Panc1 (cell line): ENCODE data around the gene ARPC1B. TPM values are rescaled to one million over a fixed set of nuclear protein-coding genes. Genes with fewer than 3 reads are reported as not detected.

ENCODE experiments used
- ATAC-seq: fragments of 200-7000 bp; cut with Tn5 transposase; 2 replicates; pipeline ENCODE4 v1.9.1; 2020; ENCODE audit warnings: mild to moderate bottlenecking, moderate library complexity
- Bru-seq: library from RNA; stranded (reverse); fragments of 400-500 nt; gene quantifications from one replicate; lab custom pipeline; 2021; lab: Mats Ljungman, UMichigan
- BruChase-seq, 2 experiments: library from RNA; stranded (reverse); fragments of 400-500 nt; gene quantifications; one replicate each; lab custom pipeline; 2021; lab: Mats Ljungman, UMichigan
- BruUV-seq: library from RNA; stranded (reverse); fragments of 400-500 nt; replicated peaks from 2 replicates; lab custom pipeline; 2021; lab: Mats Ljungman, UMichigan
- CTCF ChIA-PET: fragments of 300-600 bp; sonication (Branson Sonifier 250); formaldehyde crosslinking; loops from one replicate; lab custom pipeline; 2022; ENCODE audit warnings: antibody characterized with exemption; lab: Charles Lee
- POLR2A ChIA-PET: fragments of 300-600 bp; sonication (Branson Sonifier 250); formaldehyde crosslinking; loops from one replicate; lab custom pipeline; 2022; ENCODE audit warnings: antibody characterized with exemption; lab: Charles Lee
- DNase-seq: peaks from one replicate; pipeline ENCODE4 v3.0.0-alpha.2; 2010; ENCODE audit warnings: low read depth, low spot score
- H3K27ac ChIP-seq: 2 replicates; pipeline ENCODE4 v1.5.1; 2011; ENCODE audit warnings: mild to moderate bottlenecking, low read length, inconsistent platforms
- H3K27me3 ChIP-seq: fragments of 200-500 bp; sonication (Bioruptor generic); 2 replicates; pipeline ENCODE4 v1.6.0; 2014; ENCODE audit warnings: low read length, inconsistent platforms; ENCODE audit not compliant: control insufficient read depth, insufficient read depth
- H3K36me3 ChIP-seq: fragments of 200-500 bp; sonication (Bioruptor generic); 2 replicates; pipeline ENCODE4 v1.5.1; 2014; ENCODE audit warnings: inconsistent platforms, mild to moderate bottlenecking, low read length, moderate library complexity; ENCODE audit not compliant: control insufficient read depth, insufficient read depth
- H3K4me1 ChIP-seq: 2 replicates; pipeline ENCODE4 v1.5.1; 2011; ENCODE audit warnings: inconsistent platforms, mild to moderate bottlenecking, low read length, moderate library complexity; ENCODE audit not compliant: control insufficient read depth, insufficient read depth
- H3K4me3 ChIP-seq, 2 experiments: 2 replicates each; pipeline ENCODE4 v1.5.1; 2011 to 2012; ENCODE audit warnings: low read depth in 2 of 2, low read length in 2 of 2, mild to moderate bottlenecking in 2 of 2, inconsistent platforms in 1 of 2, moderate library complexity in 1 of 2
- H3K9me3 ChIP-seq: fragments of 200-500 bp; sonication (Bioruptor generic); 2 replicates; pipeline ENCODE4 v1.5.1; 2014; ENCODE audit warnings: low read depth, mild to moderate bottlenecking, inconsistent platforms, low read length, moderate library complexity; ENCODE audit not compliant: control insufficient read depth, insufficient read depth
- CTCF ChIP-seq: fragments of 450-650 bp; IDR thresholded peaks from 2 replicates; pipeline ENCODE4 v1.5.1; 2017; ENCODE audit warnings: mild to moderate bottlenecking
- POLR2AphosphoS5 ChIP-seq: IDR thresholded peaks from 2 replicates; pipeline ENCODE4 v1.6.1; 2012; ENCODE audit warnings: mild to moderate bottlenecking, low read depth, low read length, moderate library complexity
- REST ChIP-seq, 2 experiments: IDR thresholded peaks; 2 replicates each; pipeline ENCODE4 v1.6.1; 2011 to 2012; ENCODE audit warnings: low read depth in 2 of 2, control low read depth in 1 of 2, low read length in 1 of 2, mild to moderate bottlenecking in 1 of 2, moderate library complexity in 1 of 2; ENCODE audit not compliant: insufficient read depth in 1 of 2
- SIN3A ChIP-seq: IDR thresholded peaks from 2 replicates; pipeline ENCODE4 v1.6.1; 2012; ENCODE audit warnings: low read depth, mild to moderate bottlenecking, low read length, moderate library complexity, borderline replicate concordance; ENCODE audit not compliant: insufficient read depth
- TCF7L2 ChIP-seq: IDR thresholded peaks from 2 replicates; pipeline ENCODE4 v1.6.1; 2011; ENCODE audit warnings: mild to moderate bottlenecking, low read depth, low read length, inconsistent platforms
- in situ Hi-C: cut with HindIII; loops from 2 replicates; pipeline ENCODE4 v1.10.0; 2016; ENCODE audit warnings: low sequenced_read_pairs, low pct_unique_long_range_greater_than_20kb
- intact Hi-C: fragments of 100-400 bp; cut with micrococcal nuclease; formaldehyde crosslinking; loops from one replicate; pipeline ENCODE4 v1.10.0; 2022; ENCODE audit not compliant: unreplicated experiment
- long read RNA-seq: library from polyadenylated mRNA; unstranded; transcript quantifications from one replicate; pipeline ENCODE4 v2.0.0, GENCODE V29; 2021; ENCODE audit not compliant: unreplicated experiment
- polyA plus RNA-seq: library from polyadenylated mRNA; unstranded; fragments of >200 nt; gene quantifications from one replicate; pipeline ENCODE4 v1.2.1, GENCODE V29; 2012; ENCODE audit warnings: missing spikeins; ENCODE audit not compliant: insufficient read length
- total RNA-seq: library from RNA; stranded (reverse); gene quantifications from one replicate; pipeline ENCODE4 v1.2.1, GENCODE V29; 2021; ENCODE audit not compliant: unreplicated experiment

Gene ARPC1B
- total RNA-seq: 266 TPM
- polyA plus RNA-seq: 692 TPM
- Bru-seq, nascent RNA: percentile 81 among the genes with signal in this experiment
- BruChase-seq, experiment 1, labeled RNA remaining after a 2-hour chase: percentile 89 among the genes with signal in this experiment
- BruChase-seq, experiment 2, labeled RNA remaining after a 6-hour chase: percentile 93 among the genes with signal in this experiment
- long read RNA-seq, transcript ARPC1B-222 (11 exons, 1,669 nt): minor isoform, 8 of 757 reads
- long read RNA-seq, transcript ARPC1B-213 (11 exons, 1,505 nt): minor isoform, 7 of 757 reads
- long read RNA-seq, transcript ARPC1B-201 (10 exons, 1,564 nt): major isoform, 476 of 757 reads
- long read RNA-seq, partial matches to known transcripts: 89 of 757 reads
- long read RNA-seq, other reads (novel, unspliced or antisense): 169 of 757 reads

GRCh38 chr7:99374111-99375064, at the start of gene ARPC1B:
Gene ARPC1B (plus strand): TSS chr7:99374730. CDS start chr7:99385715, 10,985 bp downstream.
- no TSS peak for BruUV-seq
- ChIA-PET CTCF (interaction anchor here (0.5 to 0.6 kb wide), 2 partner anchors 15 to 42 kb away, joined by 3 to 10 read pairs; no protein-coding TSS in a partner anchor), POLR2A (interaction anchor here (0.6 to 0.7 kb wide), 3 partner anchors 24 to 367 kb away, joined by 3 to 9 read pairs (median 4); no protein-coding TSS in a partner anchor)
- Histone ChIP-seq H3K9me3 (no peaks in the 10 kb centered on the region), H3K4me3 (peak within 1 kb of the TSS; percentile 63 to 81), H3K4me1 (peaks cover 33% of the 10 kb centered on the region), H3K27me3 (no peaks in the 10 kb centered on the region), H3K27ac (peak within 1 kb of the TSS; percentile 77), H3K36me3 (no peaks in the 10 kb centered on the region; the same call in 1 of the 2 replicates)
- TF ChIP-seq CTCF (no peak), SIN3A (0 out of 2 replicates have a peak, but pooled peaks have one; percentile 14), TCF7L2 (no peak), POLR2AphosphoS5 (peak; percentile 83), REST (IDR thresholded peaks at IDR 0.05; ENCODE audit: insufficient read depth in 1 of 2, low read depth in 2 of 2, low read length in 1 of 2) (no peak)
- DNase-seq: no peak
- intact Hi-C loops: no loop called here
- ATAC-seq: peak; percentile 87
- in situ Hi-C loops: no loop called here

- CTCF ChIA-PET: no interaction called here
- BruUV-seq: TSS peak; percentile 95
Observed at GRCh38 chr7:99325001-99325493, 49.5 kb upstream of the ARPC1B start.

More at GRCh38 chr7:99325001-99325493, 49.5 kb upstream of the ARPC1B start:
- H3K27me3 ChIP-seq: no peaks in the 10 kb centered on the region
- TF ChIP-seq TCF7L2: no peak
- no peak for TF ChIP-seq POLR2AphosphoS5
- TF ChIP-seq REST (IDR thresholded peaks at IDR 0.05; ENCODE audit: insufficient read depth in 1 of 2, low read depth in 2 of 2, low read length in 1 of 2): no peak
- no peak for TF ChIP-seq SIN3A
- no peak for TF ChIP-seq CTCF
- H3K4me3 ChIP-seq: peak overlapping the region; percentile 87 to 96
- peaks cover 4% of the 10 kb centered on the region; the same call in 1 of the 2 replicates for H3K36me3 ChIP-seq
- H3K4me1 ChIP-seq: peaks cover 21% of the 10 kb centered on the region
- H3K27ac ChIP-seq: peak overlapping the region; percentile 99
- ATAC-seq (peak; percentile 4; the same call in 1 of the 2 replicates), DNase-seq (no peak)
- POLR2A ChIA-PET: no interaction called here
- in situ Hi-C loops (no loop called here), intact Hi-C loops (no loop called here)
- H3K9me3 ChIP-seq: no peaks in the 10 kb centered on the region
